Hepatic stellate cell (primary cell): ENCODE data around the gene MIEF1.
"Not testable (repeated sequence)": the region's sequence is repeated elsewhere in the genome, so short reads cannot be mapped to it uniquely, and the experiment has no call there.

Experiments
- DNase-seq: peaks from one replicate; pipeline ENCODE4 v3.0.0; 2011; ENCODE audit warnings: low spot score

Gene MIEF1

DNA sequence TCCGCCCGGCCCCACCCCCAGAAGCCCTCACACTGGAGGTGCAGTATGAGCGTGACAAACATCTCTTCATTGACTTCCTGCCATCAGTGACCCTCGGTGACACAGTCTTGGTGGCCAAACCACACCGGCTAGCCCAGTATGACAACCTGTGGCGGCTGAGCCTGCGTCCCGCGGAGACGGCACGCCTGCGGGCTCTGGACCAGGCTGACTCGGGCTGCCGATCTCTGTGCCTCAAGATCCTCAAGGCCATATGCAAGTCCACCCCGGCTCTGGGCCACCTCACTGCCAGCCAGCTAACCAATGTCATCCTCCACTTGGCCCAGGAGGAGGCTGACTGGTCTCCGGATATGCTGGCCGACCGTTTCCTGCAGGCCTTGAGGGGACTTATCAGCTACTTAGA is 11.7 kb downstream of the MIEF1 start:
- no peak for DNase-seq

DNA sequence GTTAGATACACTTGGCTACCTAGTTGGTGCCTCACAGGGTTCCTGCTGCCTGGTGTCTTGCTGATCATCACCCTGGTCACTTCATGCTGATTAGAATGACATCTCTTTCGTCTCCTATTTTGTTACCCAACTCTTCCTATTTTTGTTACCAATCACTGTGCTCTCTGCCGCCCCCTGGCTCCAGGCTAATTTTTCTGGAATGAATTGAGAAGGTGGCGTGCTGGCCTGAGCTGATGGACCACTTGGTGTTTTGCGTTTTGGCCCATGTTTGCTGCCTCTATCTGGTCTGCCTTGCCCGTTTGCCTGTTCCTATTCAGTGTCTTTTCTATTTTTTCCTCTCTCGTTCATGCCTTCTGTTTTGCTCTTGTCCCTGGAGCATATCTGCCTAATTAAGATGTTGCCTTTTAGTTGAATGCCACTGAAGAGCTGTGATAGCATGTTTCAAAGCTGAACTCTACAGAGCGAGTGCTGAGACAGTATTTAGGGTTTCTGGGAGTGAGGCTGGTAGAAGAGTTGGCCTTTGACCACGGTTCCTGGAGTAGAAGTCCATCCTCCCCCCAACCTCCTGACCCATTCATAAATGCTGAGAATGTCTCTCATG is 12.4 kb downstream of the MIEF1 start:
- no peak for DNase-seq

- DNase-seq: no peak
Observed at GRCh38 chr22:39515266-39516050, 13.4 kb downstream of the MIEF1 start.

- DNase-seq: no peak
Observed at GRCh38 chr22:39517470-39517869, 15.4 kb downstream of the MIEF1 start.

- no peak for DNase-seq
Observed at GRCh38 chr22:39518144-39518786, 16.2 kb downstream of the MIEF1 start.

- peak; percentile 72 for DNase-seq
Observed at GRCh38 chr22:39518996-39519680, 17.0 kb downstream of the MIEF1 start.

- no peak for DNase-seq
Observed at GRCh38 chr22:39519681-39520225, 17.7 kb downstream of the MIEF1 start.

- peak; percentile 99 for DNase-seq
Observed at GRCh38 chr22:39520226-39521105, 18.4 kb downstream of the MIEF1 start, which contains the start of gene ATF4. ATF4 (plus strand) TSS chr22:39520562; CDS start chr22:39521446, 884 bp downstream.

GRCh38 chr22:39521106-39521885 is 19.2 kb downstream of the MIEF1 start:
- not testable (repeated sequence) for DNase-seq

GRCh38 chr22:39522091-39522490 is 20.0 kb downstream of the MIEF1 start:
- DNase-seq: not testable (repeated sequence)

DNA sequence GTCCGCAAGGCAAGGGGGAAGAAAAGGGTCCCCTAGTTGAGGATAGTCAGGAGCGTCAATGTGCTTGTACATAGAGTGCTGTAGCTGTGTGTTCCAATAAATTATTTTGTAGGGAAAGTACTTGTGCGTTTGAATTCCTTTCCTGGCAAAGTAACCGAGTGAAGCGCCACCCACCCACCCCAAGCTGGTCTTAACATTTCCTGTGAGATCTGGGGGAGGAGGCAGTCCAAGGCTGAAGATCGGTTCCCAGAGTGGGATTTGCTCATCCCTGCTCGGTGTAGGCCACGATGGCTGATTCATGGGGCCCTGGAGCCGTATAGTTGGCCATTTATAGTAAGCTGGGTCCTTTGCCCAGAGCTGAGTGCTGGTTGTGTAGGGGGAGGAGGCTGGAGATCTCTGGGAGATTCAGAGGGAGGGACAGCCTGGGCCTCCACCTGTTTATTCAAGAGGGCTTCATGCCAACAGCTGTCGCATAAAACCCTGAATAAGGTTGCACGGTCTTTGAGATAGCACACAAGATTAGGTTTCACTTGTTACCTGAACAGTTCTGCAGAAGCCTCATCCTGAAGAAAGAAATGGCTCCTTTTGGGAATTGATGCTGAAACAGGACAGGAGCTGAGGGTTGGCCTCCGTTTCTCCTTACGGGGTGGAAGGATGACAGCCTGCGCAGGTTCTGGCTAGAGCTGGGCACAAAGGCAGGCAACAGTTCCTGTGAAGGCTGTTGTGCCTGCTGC is 20.6 kb downstream of the MIEF1 start:
- peak; percentile 62 for DNase-seq

GRCh38 chr22:39524089-39524752 is 22.1 kb downstream of the MIEF1 start:
- DNase-seq: no peak

- DNase-seq: no peak
Observed at GRCh38 chr22:39524753-39525657, 22.9 kb downstream of the MIEF1 start.

GRCh38 chr22:39525658-39525975 is 23.5 kb downstream of the MIEF1 start:
- DNase-seq: no peak

DNA sequence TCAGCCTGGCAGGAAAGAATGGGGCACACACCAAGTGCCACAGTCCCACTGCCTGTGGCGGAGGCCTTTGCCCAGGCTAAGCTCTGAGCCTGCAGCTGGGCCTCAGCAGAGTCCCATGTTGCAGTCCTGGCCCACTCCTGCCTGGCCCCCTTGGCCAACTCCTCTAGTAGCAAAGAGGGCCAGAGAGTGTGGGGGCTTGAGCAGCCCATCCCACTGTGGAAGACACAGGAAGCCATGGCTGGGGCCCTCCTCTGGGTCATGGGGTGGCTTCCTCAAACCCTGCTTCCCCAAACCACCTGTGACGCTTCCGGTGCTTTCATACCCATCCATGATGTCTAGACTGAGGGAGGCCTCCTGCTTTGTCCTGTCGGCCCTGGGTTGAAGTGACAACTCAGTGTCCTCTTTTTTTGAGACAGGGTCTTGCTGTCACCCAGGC is 24.7 kb downstream of the MIEF1 start:
- DNase-seq: no peak

- DNase-seq: no peak
Observed at GRCh38 chr22:39527481-39527961, 25.4 kb downstream of the MIEF1 start.

- DNase-seq: no peak
Observed at GRCh38 chr22:39528080-39528661, 26.1 kb downstream of the MIEF1 start.
